NOMO-1 treated with dmso at 0.1 percent for 144 hours (cell line): ENCODE results near the gene WDR54.
"Not testable (repeated sequence)": the region's sequence is repeated elsewhere in the genome, so short reads cannot be mapped to it uniquely, and the experiment has no call there.

Experiments
- DNase-seq: peaks from one replicate; lab custom pipeline; 2025; ENCODE audit not compliant: unreplicated experiment; lab: John Stamatoyannopoulos, UW

The WDR54 gene

DNA sequence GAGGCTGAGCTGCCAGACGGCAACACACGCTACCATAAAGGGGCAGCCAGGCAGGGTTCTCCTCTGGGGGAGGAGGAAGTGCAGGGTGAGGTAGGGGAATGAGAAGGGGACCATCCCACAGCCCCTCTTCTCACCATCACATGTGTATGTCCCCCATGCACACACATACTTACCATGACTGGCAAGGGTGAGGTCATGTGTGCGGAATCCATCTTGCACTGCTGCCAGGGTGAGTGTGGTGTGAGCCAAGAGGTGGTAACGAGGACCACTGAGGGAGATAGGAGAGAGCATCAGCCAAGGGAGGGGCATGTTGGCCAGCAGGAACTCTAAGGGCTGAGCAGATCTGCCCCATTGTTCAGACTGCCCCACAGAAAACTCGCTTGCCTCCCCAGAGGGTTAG, 7.1 kb downstream of the WDR54 start:
- no peak for DNase-seq

DNA sequence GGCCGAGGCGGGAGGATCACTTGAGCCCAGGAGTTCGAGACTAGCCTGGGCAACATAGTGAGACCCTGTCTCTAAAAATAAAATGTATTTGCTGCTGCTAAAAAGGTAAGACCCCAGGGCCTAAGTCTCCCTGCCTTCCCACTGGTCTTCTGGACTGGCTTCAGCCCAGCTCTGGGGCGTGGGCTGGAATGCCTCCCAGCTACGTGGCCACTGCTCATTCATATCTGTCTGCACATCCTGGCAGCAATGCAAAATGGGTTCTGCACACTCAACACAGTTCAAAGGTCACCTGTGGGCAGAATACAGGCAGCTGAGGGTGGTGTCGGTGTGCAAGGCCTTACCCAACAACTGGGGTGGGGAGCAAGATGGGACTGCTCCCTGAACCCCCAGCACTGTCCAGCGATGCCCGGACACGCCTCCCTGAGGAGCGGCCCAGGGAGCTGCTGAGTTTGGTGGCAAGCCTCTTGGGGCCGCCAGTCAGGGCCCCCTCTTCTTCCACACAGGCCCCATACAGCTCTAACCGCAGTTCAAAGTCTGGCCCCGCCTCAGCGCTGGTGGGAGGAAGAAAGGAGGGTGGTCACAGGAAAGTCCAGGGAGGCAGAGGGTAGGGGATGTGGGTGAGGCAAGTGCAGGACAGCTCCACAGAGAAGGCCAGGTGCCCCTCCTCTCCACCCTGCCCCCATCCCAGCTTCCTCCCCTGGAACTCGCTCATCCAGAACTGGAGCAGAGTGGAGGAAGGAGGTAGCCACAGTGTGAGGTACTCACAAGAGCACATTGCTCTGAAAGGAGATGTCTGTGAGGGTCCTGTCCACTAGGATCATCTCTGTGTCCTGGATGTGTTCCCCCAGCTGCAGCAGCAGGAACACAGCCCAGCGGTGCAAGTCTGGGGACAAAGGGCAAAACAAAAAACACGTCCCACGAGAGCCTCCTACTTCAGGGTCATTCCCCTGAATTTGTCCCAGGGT, 8.2 kb downstream of the WDR54 start:
- DNase-seq: no peak

DNA sequence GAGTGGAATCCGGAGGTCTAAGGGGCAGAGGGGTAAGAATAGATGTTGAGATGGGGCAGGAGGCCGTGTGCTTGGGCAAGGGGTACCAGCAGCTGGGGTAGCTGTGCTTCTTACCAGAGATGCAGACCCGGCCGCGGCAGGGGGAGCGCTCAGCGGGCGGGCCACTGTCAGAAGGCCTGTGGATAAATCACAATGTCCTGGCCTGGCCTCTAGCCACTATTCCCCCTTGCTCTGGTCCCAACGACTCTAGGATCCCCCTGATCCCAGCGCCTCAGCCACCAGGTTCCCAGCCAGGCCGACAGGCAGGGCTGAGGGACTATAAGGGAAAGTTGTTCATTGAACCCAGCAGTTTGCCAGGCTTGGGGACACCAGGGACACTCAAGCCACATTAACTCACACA, 9.0 kb downstream of the WDR54 start:
- DNase-seq: no peak

DNA sequence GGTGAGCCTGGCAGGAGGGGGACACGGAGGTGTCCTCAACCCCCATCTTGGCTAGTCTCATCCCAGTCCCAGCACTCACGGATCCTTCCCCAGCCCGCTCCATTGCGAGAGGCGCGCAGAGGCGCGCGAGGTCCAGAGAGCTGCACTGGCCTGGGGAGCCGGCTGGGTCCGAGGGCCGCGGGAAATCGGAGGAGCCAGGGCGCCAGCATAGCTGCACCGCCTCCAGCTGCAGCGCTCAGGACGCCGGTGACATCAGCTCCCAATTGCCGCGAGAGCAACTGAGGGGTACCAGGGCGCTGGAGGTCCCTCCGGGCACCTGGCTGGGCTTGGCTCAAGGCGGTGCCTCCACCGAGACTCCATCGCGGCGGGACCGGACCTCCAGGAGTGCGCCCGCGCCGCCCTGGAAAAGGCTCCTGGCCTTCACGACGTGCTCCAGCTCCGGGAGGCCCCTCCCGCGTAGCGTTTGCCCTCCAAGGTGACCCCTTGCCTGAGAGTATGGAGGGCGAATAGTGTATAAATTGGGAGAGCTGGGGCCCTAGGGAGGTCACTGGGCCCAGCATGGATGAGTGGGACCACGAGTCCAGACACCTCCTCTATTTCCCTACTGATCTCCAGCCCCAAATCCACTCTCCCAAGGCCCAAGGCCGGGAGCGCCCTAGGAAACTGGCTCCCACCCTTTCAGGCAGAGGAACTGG, 14.7 kb downstream of the WDR54 start:
- no peak for DNase-seq

DNA sequence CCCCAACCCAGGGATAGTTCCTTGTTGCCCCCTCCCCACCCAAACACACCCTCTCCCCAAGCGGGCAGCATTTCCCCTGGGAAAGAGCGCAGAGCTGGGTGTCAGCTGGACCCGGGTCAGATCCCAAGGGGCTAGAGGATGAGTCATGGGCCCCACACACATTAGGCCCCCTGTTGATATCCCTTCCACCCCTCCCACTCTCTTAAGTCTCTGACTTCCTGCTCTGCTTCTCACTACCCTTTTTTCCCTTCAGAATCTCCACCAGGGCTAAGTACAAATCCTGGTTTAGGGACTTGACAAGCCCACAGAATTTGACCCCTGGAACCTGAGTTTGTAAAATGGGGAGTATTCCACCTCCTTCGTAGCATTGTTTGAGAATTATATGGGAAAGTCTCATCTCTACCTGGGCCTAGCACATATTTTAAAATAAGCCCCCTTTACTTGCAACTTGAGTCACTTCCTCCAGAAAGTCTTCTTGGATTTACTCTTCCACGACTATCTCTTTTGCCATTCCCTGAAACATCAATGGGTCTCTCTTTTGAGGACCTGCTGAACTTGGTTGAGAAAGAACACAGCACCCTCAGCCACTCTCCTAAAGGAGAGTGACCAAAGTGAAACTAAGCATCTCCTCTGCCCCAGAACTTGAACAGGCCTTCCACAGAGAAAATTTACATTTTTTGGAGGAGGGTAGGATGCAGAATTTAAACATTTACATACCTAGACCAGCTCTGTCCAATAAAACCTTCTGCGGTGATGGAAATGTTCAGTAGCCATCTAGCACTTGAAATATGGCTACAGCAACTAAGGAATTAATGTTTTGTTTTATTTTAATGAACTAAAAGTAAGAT, 15.5 kb downstream of the WDR54 start:
- DNase-seq: peak; percentile 8

DNA sequence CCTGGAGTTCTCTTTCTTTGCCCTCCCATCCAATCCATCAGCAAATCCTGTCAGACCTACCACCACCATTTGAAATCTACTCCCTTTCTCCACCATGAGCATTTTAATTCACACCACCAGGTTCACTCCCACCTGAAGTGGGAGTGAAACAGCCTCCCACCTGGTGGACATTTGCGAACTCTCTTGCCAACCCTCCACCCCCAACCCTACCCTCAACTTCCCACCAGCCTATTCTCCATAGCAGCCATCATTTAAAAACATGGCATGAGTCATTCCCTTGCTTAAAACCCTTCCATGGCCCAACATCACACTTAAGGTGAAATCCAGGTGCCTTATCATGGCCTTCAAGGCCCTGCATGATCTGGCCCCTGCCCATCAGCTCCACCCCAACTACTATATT, 16.7 kb downstream of the WDR54 start:
- DNase-seq: no peak

DNA sequence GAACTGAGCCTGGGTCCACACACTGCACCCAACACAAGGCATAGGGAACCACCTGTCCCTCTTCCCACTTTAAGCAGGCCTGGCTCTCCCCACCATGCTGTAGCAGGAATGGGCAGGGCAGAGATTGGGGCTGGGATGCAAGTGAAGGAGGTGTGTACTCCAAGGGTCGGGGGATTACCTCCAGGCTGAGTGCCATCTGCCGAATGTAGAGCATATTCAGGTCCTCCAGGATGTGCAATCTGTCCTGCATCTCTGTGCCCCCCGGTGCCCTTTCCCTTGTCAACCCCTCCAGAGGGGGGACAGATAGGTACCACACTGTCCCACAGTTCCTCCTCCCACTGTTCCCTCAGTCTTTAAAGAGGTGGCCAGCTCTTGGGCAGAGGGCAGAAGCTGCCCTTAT, 17.8 kb downstream of the WDR54 start:
- no peak for DNase-seq

DNA sequence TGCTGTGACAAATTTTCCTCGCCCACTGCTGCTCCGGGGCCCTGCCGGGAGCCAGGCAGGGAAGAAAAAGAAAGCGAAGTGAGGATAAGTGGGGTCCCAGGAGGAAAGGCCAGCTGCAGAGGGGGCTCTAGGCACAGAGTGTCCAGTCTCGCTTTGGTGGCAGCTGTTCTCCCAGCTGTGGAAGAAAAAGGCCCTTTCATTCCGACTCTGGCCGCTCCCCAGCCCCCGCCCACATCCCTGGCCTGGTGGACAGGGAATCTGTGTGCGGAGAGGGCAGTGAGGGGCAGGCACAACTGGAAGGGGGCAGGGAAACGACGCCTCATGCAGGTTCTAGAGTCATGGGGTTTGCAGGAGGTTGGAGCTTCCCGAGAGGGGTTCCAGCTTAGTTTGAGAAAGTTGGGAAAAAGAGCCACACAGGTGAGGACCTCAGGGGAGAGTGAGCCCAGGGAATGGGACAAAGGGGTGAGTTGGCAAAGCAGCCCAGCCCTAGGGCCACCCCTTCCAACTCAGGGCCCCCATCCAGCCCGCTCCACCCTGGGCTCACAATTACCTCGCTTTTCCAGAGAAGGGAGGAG, 18.4 kb downstream of the WDR54 start:
- DNase-seq: no peak

DNA sequence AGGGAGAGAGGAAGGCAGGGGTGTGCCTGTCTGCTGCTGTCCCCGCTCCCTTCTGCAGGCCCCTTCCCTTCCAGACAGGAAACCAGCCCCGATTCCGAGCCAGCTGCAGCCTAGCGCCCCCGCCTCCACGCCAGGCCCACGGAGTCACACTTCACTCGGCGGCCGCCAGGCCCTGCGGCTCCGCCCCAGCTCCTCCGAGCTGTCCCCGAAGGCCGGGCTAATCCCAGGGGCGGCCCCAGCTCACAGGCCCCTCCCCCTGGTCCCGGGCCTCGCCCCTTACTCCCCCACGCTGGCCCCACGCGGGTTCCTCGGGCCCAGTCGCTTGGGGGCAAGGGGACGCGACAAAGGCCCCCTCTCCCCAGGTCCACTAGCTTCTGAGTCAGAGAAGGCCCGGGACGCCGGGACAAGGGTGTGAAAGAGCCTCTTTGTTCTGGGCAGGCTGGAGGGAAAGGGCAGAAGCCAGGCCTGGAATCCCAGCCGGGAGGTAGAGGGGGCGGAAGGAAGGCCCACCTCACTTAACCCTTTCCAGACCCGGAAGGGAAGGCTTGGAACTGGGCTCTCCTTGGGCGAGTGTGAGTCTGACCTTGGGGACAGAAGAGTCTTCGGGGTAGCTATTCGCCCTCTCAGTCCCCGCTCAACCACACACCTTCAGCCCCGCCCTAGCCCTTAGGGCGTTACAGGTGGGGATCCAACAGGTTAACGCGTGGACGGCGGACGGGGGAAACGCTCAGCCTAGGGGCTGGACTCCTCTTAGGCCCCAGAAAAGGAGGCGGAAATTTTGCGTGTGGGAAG, 19.0 kb downstream of the WDR54 start:
- peak; percentile 71 for DNase-seq

DNA sequence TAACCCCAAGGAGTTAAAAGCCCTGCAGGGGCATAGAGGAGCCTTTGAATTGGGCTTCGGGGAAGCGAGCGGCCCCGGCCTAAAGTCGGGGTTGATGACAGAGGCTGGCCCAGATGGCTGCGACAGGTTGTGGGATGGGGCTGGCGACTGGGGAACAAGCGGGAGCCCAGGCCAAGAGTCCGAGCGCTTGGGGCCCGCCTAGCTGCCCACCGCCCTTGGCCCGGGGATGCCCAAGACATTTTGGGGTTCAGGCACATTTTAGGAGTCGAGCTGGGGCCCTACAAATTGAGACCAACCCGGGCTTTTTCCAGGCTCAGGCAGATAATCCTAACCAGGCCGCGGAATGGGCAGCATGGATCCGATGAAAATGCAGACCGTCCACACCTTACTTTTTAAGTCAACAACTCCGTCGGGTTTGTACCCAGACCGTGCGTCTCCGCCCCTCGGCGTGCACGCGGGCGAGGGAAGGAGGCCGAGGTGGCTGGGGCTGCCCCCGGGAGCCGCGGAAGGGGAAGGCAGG, 19.7 kb downstream of the WDR54 start:
- no peak for DNase-seq

DNA sequence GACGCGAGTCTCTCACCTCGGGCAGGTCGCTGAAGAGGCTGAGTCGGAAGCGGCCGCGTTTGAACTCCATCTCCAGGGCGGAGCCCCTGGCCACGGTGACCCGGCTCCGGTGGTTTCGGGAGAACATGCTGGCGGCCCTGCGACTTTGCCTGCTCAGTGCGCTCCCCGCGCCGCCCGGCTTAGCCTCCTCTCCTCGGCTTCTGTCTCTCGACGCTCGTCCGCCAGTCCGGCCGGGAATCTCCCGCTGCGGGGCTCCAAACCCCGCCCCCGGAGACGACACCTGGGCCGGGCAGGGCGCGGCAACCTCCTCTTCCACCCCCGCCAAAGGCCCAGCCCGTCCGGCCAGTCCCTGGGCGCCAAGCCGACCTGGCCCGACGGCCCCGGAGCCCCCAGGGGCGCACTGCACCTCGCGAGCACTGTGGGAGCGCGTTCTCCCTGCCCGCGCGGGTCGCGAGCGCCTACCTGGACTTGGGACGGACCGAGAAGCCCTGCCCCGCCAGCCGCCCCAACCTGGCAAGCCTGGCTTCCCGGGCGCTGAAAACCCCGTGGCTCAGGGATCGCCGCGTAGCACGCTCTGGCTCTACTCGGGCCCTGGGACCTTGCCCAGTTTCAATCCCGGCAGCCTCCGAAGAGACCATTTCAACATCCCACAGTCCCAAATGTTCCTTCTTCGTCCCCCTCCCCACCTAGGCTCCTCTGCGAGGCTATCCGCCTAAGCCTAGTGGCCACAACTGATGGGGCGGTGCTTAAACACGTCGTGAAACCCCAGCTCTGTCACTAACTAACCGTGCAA, 20.4 kb downstream of the WDR54 start, which contains the start of gene RTKN:
Gene RTKN, minus strand, starts transcription at position 248 of the 793 bp plus-strand sequence. Its CDS starts 121 bp downstream, at position 127.
- no peak for DNase-seq

DNA sequence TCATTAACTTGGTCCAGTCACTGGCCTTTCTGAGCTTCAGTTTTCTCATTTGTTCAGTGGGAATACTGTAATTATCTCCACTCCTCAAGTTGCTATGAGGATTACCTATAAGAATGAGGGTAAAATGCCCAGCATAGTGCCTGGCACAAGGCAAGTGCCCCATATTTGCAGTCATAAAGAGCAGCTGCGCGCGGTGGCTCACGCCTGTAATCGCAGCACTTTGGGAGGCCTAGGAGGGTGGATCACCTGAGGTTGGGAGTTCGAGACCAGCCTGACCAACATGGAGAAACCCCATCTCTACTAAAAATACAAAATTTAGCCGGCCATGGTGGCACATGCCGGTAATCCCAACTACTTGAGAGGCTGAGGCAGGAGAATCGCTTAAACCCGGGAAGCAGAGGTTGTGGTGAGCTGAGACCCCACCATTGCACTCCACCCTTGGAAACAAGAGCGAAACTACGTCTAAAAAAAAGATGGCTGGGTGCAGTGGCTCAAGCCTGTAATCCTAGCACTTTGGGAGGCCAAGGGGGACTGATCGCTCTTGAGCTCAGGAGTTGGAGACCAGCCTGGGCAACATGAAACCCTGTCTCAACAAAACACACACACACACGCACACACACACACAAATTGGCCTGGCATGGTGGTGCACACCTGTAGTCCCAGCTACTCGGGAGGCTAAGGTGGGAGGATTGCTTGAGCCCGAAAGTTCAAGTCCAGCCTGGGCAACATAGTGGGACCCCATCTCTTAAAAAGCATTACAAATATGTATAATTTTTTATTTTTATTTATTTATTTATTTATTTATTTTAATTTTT, 21.2 kb downstream of the WDR54 start:
- not testable (repeated sequence) for DNase-seq

DNA sequence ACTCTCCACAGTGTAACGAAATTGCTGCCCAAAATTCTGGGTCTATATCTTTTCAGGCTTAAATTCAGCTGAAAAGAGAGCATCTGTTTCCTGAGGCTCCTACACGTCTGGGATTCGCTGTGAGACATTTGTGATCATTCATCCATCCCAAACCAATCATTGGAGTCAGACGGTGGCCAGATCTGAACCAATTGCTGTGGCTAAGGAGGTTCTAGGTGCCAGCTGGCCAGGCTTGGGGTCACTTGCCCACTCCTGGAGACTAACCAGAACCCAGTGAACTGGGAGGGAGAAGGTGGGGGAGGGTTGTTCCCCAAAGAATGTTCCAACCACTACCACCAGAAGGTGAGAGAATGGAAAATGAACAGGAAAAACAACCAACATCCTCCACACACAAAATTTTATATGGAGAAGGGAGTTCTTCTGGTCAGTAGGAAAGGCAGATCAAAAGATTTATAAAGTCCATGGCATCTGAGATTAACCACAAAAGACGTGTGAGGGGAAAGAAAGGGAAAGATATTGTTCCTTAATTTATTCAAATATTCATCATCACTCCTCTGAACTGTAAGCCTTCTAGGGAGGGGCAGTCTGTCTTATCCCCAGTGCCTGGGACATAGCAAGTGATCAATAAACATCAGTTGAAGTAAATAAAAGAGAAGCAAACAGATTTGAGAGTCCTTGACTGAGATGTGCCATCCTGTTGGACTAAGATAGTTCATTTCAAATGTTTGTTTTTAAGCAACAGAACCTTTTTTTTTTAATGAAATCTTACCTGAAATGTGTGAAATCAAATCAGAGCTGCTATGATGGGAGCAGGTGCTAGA, 23.2 kb downstream of the WDR54 start:
- DNase-seq: no peak

DNA sequence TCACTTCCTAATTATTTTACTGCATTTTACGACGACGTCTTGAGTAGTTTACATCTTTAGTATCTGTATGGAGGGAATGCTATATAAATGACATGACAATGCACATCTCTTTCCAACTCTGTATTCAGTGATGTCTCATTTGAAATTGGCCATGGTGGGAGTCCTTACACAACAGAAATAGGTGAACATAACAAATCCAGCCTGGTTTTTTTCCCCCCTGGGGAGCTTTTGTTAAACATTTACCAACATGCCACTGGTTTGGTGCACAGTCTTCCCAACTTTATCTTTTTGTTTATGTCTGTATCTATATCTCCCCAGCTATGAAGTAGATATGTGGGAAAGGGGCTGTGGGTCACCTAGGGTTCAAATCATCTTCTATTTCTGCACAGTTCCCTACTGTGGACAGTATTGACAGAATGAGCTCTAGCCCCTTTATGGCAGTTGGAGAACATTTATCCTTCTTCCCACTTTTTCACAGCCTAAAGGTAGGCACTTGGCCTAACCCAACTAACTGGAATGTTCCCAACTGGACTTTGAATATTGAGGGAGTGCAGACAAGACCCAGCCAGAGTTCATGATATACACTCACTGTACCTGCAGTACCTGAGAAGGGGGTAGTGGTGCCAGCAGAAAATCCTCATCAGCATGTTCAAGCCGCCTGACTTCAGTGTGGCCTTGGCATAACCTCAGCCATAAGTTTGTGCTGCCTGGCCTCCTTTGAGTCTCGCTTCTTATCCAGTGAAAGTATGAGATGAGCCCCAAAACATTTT, 25.9 kb downstream of the WDR54 start:
- no peak for DNase-seq

DNA sequence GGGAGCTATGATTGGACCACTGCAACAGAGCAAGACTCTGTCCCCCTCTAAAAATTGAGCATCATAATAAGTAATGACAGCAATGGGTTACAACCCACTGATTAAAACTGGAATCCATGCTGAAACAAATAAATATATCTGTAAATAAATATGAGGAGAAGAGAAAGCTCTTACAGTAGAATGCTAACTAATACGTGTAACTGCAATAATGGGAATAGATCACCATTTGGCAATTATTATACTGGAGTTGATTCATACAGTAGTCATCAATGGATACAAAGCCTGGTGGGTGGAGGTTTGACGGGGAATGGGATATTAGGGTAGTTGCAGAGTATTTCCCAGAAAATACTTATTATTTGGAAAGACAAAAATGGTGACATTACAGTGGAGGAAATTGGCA, 27.2 kb downstream of the WDR54 start:
- no peak for DNase-seq

DNA sequence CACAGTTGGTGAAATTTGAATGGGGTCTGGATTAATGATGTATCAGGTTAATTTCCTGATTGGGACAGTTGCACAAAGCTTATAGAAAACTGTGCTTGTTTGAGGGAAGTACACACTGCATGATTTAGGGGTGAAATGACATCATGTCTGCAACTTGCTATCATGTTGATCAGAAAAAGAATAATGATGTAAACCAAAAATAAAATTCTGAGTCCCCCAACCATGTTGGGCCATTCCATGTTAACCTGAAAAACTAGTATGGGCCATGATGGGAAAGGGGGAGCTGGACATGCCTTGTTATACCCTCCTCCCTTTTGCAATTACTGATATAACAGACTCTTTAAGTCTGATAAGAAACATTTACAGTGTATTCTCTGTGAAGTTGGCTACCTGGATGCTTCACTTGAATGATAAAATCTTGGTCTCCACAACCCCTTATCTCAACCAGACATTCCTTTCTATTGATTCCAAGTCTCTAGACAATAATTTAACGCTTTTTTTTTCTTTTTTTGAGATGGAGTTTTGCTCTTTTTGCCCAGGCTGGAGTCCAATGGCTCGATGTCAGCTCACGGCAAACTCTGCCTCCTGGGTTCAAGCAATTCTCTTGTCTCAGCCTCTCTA, 29.1 kb downstream of the WDR54 start:
- no peak for DNase-seq
